COR-L47 (cell line): ENCODE data around the gene COQ4.
A peak's percentile ranks its signal among the peaks of the same experiment; 100 is the strongest.

ENCODE experiments used
- DNase-seq: peaks from one replicate; lab custom pipeline; 2025; lab: John Stamatoyannopoulos, UW

The COQ4 gene

DNA sequence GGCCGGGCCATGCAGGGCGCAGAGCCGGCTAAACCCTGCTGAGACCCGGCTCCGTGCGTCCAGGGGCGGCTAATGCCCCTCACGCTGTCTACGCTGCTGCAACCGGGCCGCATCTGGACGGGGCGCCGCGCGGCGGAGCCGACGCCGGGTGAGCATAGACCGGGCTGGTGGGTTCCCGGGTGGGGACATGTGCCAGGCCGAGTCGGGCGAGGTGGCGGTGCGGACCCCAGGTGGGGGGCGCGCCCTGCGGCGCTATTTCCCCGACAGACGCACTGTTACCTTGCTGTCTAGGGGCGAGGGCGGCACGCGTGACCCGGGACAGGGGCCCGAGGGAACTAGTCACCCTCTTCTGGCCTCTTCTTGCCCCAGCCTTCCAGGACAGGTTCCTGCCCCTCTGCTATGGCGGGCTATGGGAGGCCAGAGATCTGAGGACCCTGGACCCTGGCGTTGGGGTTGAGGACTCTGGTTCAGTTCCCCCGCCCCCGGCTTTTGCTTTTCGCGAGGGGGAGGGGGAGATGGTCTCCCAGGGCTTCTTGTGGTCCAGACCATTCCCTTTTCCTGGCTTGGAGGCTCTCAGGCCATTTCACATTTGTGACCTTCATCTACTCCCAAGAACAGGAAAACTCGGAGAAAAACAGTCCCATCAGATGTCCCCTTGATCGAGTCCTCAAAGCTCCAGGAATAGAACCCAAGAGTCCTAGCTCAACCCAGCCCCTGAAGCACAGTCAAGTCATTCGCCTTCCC is 18.2 kb downstream of the COQ4 start:
- no peak for DNase-seq

GRCh38 chr9:128341435-128341849 is 18.8 kb downstream of the COQ4 start:
- peak; percentile 58 for DNase-seq

DNA sequence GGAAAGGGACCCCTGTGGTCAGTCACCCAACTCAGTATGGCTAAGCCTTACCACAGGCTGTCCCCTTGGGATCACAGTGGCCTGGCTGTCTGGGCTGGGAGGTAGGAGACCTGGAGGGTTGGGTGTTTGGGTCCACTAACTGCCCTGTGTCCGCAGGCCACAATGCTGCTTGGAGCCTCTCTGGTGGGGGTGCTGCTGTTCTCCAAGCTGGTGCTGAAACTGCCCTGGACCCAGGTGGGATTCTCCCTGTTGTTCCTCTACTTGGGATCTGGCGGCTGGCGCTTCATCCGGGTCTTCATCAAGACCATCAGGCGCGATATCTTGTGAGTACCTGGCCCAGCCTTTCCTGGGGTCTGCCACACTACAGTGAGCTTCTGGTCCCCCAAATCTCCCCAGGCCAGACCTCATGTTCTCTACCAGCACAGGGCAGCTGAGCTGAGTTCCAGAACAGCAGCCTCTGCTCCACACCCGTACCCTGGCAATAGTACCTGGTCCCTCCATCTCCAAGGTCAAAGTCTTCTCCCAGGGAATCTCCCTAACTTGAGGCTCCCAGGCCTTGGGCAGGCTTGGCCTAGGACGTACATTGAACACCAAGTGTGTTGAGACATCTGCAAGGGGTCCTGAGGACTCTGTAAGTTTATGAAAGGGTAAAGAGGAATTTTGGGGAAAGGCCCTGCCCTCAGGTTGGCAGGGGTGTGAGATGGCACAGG is 20.5 kb downstream of the COQ4 start:
- DNase-seq: no peak

GRCh38 chr9:128343855-128344254 is 21.2 kb downstream of the COQ4 start:
- no peak for DNase-seq

- DNase-seq: no peak
Measured at GRCh38 chr9:128344931-128345605, 22.4 kb downstream of the COQ4 start.

- DNase-seq: no peak
Measured at GRCh38 chr9:128349125-128349524, 26.5 kb downstream of the COQ4 start.

GRCh38 chr9:128349772-128350171 is 27.1 kb downstream of the COQ4 start:
- no peak for DNase-seq

GRCh38 chr9:128355451-128355850 is 32.8 kb downstream of the COQ4 start:
- no peak for DNase-seq

DNA sequence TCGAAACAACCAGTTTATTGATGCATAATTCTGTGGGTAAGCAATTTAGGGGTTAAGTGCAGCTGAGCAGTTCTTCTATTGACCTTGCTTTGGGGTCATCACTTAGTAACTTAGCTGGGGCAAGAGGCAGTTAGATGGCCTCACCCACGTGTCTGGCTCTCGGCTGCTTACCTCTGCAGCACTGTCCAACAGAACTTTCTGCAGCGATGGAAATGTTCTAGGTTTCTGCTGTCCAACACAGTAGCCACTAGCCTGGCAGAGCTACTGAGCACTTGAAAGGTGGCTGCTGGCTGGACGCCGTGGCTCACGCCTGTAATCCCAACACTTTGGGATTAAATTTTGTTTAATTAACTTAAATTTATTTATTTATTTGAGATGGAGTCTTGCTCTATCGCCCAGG is 35.5 kb downstream of the COQ4 start:
- no peak for DNase-seq

- no peak for DNase-seq
Measured at GRCh38 chr9:128358861-128359260, 36.2 kb downstream of the COQ4 start.

DNA sequence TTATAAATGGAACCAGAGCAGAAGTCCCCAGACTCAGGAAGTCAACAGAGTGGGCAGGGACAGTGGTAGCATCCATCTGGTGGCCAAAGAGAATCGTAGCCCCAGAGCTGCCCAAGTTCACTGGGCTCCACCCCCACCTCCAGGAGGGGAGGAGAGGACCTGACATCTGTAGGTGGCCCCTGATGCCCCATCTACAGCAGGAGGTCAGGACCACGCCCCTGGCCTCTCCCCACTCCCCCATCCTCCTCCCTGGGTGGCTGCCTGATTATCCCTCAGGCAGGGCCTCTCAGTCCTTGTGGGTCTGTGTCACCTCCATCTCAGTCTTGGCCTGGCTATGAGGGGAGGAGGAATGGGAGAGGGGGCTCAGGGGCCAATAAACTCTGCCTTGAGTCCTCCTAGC is 38.2 kb downstream of the COQ4 start:
- DNase-seq: no peak

DNA sequence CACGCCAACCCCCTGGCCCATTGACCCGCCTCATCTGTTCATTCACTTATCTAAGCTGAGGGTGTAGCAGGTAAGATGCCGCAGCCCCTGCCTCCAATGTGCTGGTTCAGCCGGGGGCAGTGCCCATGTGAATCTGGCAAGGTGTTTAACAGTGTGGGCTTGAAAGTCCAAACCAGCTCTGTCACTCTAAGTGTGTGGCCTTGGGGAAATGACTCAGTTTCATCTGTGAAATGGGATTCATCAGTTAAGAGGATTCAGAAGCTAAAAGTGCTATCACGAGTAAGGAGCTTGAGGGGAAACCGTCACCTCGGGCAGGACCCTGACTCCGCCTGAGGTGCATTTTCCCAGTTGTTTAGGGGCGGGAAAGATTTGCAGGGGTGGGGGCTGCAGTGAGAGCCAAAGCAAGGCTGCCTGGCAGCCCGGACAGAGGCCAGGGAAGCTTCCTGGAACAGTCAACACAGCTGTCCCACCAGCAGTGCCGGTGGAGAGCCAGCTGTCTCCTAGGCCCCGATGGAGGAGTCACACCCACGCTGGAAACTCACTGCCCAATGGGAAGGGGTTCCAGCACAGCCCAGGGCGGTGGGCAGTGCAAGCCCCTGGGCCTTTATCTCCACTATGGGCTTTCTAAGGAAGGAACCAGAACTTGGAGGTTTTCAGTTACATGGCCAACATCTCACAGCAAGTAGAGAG is 38.8 kb downstream of the COQ4 start:
- DNase-seq: peak; percentile 4

DNA sequence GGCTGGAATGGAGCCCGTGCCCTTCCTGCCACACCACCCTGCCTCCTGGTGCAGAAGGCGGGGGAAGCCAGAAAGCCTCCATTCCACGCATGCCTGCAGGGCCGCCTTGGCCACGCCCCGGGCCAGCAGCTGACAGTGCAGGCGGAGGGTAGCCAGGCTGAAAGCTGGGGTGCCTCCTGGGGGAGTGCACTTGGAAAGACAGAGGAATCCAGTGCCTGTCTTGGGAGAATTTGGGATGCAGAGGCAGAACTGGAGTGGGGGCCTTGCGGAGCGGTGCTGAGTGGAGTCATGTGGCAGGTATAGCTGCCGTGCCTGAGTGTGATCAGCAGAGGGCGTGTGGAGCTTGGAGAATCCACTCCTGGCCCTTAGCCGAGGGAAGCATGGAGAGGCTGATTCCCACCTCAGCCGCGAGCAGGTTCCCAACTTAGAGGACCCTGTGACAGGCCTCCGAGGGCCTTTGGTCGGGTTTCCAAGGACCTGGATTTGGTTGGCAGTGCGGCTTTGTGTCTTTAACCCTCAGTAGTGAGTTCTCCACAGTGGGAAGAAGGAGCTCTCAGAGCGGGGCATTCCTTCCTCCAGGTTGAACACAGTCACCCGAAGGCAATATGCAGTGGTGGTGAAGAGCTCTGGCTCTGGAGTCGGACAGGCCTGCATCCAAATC is 39.5 kb downstream of the COQ4 start:
- peak; percentile 78 for DNase-seq

DNA sequence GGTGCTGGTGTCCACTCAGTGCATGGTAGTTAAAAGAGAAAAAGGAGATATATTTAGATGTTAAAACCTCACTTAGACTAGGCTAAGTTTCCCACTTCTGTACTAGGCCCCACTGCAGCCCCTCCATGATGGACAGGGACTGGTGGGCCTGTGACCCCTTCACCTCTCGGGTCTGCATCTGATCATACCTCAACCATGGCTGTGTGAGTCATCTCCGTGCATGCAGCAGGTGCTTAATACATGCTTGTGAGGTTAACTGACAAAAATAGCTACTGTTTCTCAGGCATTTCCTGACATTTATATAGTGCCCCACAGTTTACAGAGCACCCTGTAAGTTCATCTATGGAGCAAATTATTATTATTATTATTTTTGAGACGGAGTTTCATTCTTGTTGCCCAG is 40.1 kb downstream of the COQ4 start:
- no peak for DNase-seq

DNA sequence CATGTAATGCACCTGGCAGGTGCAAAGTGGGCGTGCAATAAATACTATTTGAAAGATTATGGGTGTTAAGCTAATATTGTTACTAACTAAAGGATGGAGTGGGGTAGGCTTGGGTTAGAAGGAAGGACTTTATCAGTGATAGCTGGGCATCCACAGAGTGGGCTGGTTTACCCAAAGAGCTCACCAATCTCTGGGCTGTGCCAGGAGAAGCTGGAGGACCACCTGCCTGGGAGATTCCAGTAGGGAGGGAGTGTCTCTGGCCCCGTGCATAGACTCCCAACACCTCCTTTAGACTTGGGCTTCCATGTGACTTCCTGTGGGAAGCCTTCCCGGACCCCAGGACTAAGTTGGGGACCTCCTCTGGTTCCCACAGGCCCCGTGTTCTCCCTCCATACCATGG is 42.9 kb downstream of the COQ4 start:
- DNase-seq: peak; percentile 59

GRCh38 chr9:128369024-128369706 is 46.5 kb downstream of the COQ4 start:
- no peak for DNase-seq

DNA sequence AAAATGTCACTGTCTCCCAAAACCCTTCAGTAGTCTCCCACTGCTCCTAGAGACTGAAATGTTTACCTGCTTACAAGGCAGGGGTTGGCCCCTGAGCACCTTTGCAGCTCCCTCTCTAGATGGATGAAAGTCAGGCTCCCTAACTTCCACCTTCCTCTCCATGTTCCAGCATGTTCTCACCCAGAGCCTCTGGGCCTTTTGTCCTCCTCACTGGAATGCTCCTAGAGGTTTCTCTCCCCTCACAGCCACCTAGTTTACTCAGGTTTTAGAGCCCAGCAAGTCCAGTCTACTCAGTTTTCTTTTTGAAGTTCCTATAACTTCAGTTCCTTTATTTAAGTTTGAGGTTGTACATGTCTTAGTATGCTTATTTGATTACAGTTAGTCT is 47.7 kb downstream of the COQ4 start:
- DNase-seq: no peak

GRCh38 chr9:128370752-128371629 is 48.4 kb downstream of the COQ4 start, which contains the start of gene URM1:
Gene URM1 (plus strand): TSS chr9:128371374. CDS start chr9:128371381, 7 bp downstream.
- peak; percentile 85 for DNase-seq

DNA sequence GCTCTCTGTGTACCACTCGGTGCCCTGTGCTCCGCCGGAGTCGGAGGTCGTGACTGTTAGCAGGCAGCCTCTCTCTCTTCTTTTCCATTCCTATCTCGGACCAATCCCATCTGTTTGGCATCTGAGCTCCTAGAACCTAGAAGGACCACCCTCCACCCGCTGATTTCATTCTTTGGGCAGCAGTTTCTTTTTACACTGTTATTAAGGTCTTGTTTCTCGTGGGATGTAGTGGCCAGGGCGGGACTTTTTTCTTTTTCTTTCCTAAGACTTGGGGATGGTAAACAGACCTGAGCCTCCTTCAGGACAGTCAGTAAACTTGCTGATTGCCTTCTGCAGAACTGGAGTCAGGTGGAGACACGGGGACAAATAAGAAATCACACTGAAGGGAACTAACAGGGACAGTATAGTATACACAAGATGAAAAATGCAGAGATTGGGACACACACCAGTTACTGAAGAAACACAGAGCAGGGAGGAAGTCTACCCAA is 49.0 kb downstream of the COQ4 start:
- DNase-seq: no peak

- no peak for DNase-seq
Measured at GRCh38 chr9:128372188-128372641, 49.6 kb downstream of the COQ4 start.
